HCT116 (cell line): ENCODE results near the gene SPX. TPM values are rescaled to one million over a fixed set of nuclear protein-coding genes. Genes with fewer than 3 reads are reported as not detected.

Experiments
- ATAC-seq: fragments of 200-7000 bp; cut with Tn5 transposase; 2 replicates; pipeline ENCODE4 v1.9.1; 2020; ENCODE audit warnings: mild to moderate bottlenecking, moderate library complexity
- BruUV-seq: library from RNA; stranded (reverse); fragments of 400-500 nt; replicated peaks from 2 replicates; lab custom pipeline; 2021; lab: Mats Ljungman, UMichigan
- CTCF ChIA-PET: fragments of 300-600 bp; sonication (Branson Sonifier 250); formaldehyde crosslinking; loops from one replicate; lab custom pipeline; 2021; ENCODE audit warnings: antibody characterized with exemption; lab: Charles Lee
- POLR2A ChIA-PET: fragments of 300-600, 350-600 bp; sonication (Branson Sonifier 250); formaldehyde crosslinking; loops from one replicate; lab custom pipeline; 2021; ENCODE audit warnings: antibody characterized with exemption; lab: Charles Lee
- RAD21 ChIA-PET, 2 experiments: fragments of 300-600 bp; sonication (Branson Sonifier 250); formaldehyde crosslinking; loops; one replicate each; lab custom pipeline; 2023; ENCODE audit warnings: low total read pairs in 2 of 2; ENCODE audit not compliant: uncharacterized antibody in 2 of 2, unreplicated experiment in 2 of 2, low non-redundant PET in 1 of 2; lab: Charles Lee
- DNase-seq: peaks from one replicate; pipeline ENCODE4 v3.0.0-alpha.2; 2010; ENCODE audit warnings: low read depth, low spot score
- H2AFZ ChIP-seq: fragments of 200-600 bp; shearing (Covaris generic), sonication (generic); 2 replicates; pipeline ENCODE4 v1.6.1; 2017; ENCODE audit warnings: low read depth, mixed run types, mixed read lengths, antibody characterized with exemption, low read length; ENCODE audit not compliant: poor library complexity, severe bottlenecking
- H3K27ac ChIP-seq: 2 replicates; pipeline ENCODE4 v1.5.1; 2012; ENCODE audit warnings: low read depth, low read length
- H3K27me3 ChIP-seq: fragments of 200-600 bp; sonication (generic); 2 replicates; pipeline ENCODE4 v1.6.1; 2016; ENCODE audit warnings: mixed run types, low read length, mixed read lengths; ENCODE audit not compliant: insufficient read depth
- H3K36me3 ChIP-seq, 2 experiments: fragments of 200-500 bp in 1 of 2; fragments of 200-600 bp in 1 of 2; sonication (Bioruptor generic) in 1 of 2; sonication (generic) in 1 of 2; 2 replicates each; pipeline versions ENCODE4 v1.5.1 to v1.6.1; 2014 to 2016; ENCODE audit warnings: low read length in 2 of 2, inconsistent platforms in 1 of 2, mixed read lengths in 1 of 2, mixed run types in 1 of 2; ENCODE audit not compliant: insufficient read depth in 2 of 2, control insufficient read depth in 1 of 2
- H3K4me1 ChIP-seq, 2 experiments: fragments of 200-600 bp in 1 of 2; sonication (generic) in 1 of 2; 2 replicates each; pipeline versions ENCODE4 v1.5.1 to v1.6.1; 2012 to 2017; ENCODE audit warnings: low read length in 2 of 2, inconsistent platforms in 1 of 2, mild to moderate bottlenecking in 1 of 2, mixed read lengths in 1 of 2, mixed run types in 1 of 2, moderate library complexity in 1 of 2; ENCODE audit not compliant: insufficient read depth in 2 of 2, control insufficient read depth in 1 of 2
- H3K4me2 ChIP-seq: fragments of 200-600 bp; sonication (generic); 2 replicates; pipeline ENCODE4 v1.6.1; 2017; ENCODE audit warnings: mixed run types, low read length, mixed read lengths
- H3K4me3 ChIP-seq, 2 experiments: fragments of 200-600 bp in 1 of 2; sonication (generic) in 1 of 2; replicated peaks in 1 of 2; 2 replicates each; pipeline ENCODE4 v1.5.1; 2011 to 2016; ENCODE audit warnings: low read length in 2 of 2, control low read depth in 1 of 2, low read depth in 1 of 2, mild to moderate bottlenecking in 1 of 2, mixed read lengths in 1 of 2, mixed run types in 1 of 2
- H3K79me2 ChIP-seq: fragments of 200-600 bp; sonication (generic); 2 replicates; pipeline ENCODE4 v1.6.1; 2017; ENCODE audit warnings: mild to moderate bottlenecking, mixed run types, low read length, moderate library complexity, mixed read lengths; ENCODE audit not compliant: insufficient read depth
- H3K9ac ChIP-seq: fragments of 200-600 bp; sonication (generic); 2 replicates; pipeline ENCODE4 v1.6.1; 2016; ENCODE audit warnings: low read length, mixed read lengths
- H3K9me2 ChIP-seq: fragments of 200-600 bp; sonication (generic), shearing (Covaris generic); 2 replicates; pipeline ENCODE4 v1.6.1; 2017; ENCODE audit warnings: mixed run types, mild to moderate bottlenecking, moderate library complexity; ENCODE audit not compliant: insufficient read depth
- H3K9me3 ChIP-seq, 2 experiments: fragments of 200-500 bp in 1 of 2; fragments of 200-600 bp in 1 of 2; sonication (Bioruptor generic) in 1 of 2; sonication (generic) in 1 of 2; 2 replicates each; pipeline ENCODE4 v1.6.1; 2014 to 2017; ENCODE audit warnings: low read length in 2 of 2, mixed read lengths in 2 of 2, inconsistent platforms in 1 of 2, low read depth in 1 of 2, mild to moderate bottlenecking in 1 of 2, mixed run types in 1 of 2, moderate library complexity in 1 of 2; ENCODE audit not compliant: control insufficient read depth in 1 of 2, insufficient read depth in 1 of 2
- H4K20me1 ChIP-seq: fragments of 200-600 bp; sonication (generic), shearing (Covaris generic); 2 replicates; pipeline ENCODE4 v1.6.1; 2017; ENCODE audit warnings: mixed run types, mild to moderate bottlenecking, moderate library complexity; ENCODE audit not compliant: insufficient read depth
- ATF3 ChIP-seq: IDR thresholded peaks from 2 replicates; pipeline ENCODE4 v1.6.1; 2012
- CEBPB ChIP-seq: IDR thresholded peaks from 2 replicates; pipeline ENCODE4 v1.6.1; 2012; ENCODE audit warnings: low read depth
- CTCF ChIP-seq, 3 experiments: fragments of 200-600 bp in 1 of 3; sonication (generic) in 1 of 3; IDR thresholded peaks in 2 of 3; conservative IDR thresholded peaks in 1 of 3; 2 replicates each; pipeline ENCODE4 v1.5.1; 2012 to 2017; ENCODE audit warnings: low read depth in 2 of 3, low read length in 2 of 3, antibody characterized with exemption in 1 of 3, borderline replicate concordance in 1 of 3, control low read depth in 1 of 3, mild to moderate bottlenecking in 1 of 3, mixed read lengths in 1 of 3, mixed run types in 1 of 3, moderate library complexity in 1 of 3; ENCODE audit not compliant: insufficient read depth in 1 of 3
- ELF1 ChIP-seq: IDR thresholded peaks from 2 replicates; pipeline ENCODE4 v1.6.1; 2012; ENCODE audit warnings: low read depth, borderline replicate concordance
- FOSL1 ChIP-seq: IDR thresholded peaks from 2 replicates; pipeline ENCODE4 v1.6.1; 2012; ENCODE audit warnings: low read depth
- JUND ChIP-seq: IDR thresholded peaks from 2 replicates; pipeline ENCODE4 v1.6.1; 2012
- POLR2A ChIP-seq: IDR thresholded peaks from 2 replicates; pipeline ENCODE4 v1.7.0; 2011; ENCODE audit warnings: borderline replicate concordance; ENCODE audit not compliant: insufficient read depth, insufficient read length; ENCODE audit errors: extremely low read depth
- RAD21 ChIP-seq: IDR thresholded peaks from 2 replicates; pipeline ENCODE4 v1.6.1; 2012; ENCODE audit warnings: low read depth, mild to moderate bottlenecking
- SIN3A ChIP-seq: IDR thresholded peaks from 2 replicates; pipeline ENCODE4 v1.6.1; 2012; ENCODE audit warnings: low read depth
- SP1 ChIP-seq: IDR thresholded peaks from 2 replicates; pipeline ENCODE4 v1.6.1; 2012; ENCODE audit warnings: low read depth
- YY1 ChIP-seq: IDR thresholded peaks from 2 replicates; pipeline ENCODE4 v1.6.1; 2011; ENCODE audit warnings: low read length, low read depth, moderate library complexity, mild to moderate bottlenecking; ENCODE audit not compliant: insufficient replicate concordance; ENCODE audit errors: extremely low read depth
- ZFX ChIP-seq: fragments of 450-650 bp; IDR thresholded peaks from 2 replicates; pipeline ENCODE4 v1.6.1; 2017
- ZNF274 ChIP-seq: fragments of 200-500 bp; sonication (Bioruptor generic); IDR thresholded peaks from 2 replicates; pipeline ENCODE4 v1.6.1; 2014; ENCODE audit warnings: mild to moderate bottlenecking, low read depth, low read length, inconsistent platforms
- intact Hi-C: fragments of 100-400 bp; cut with micrococcal nuclease; formaldehyde crosslinking; loops from 2 replicates; pipeline ENCODE4 v1.10.0; 2022
- total RNA-seq: library from RNA; stranded (reverse); gene quantifications from one replicate; pipeline ENCODE4 v1.2.1, GENCODE V29; 2021; ENCODE audit not compliant: unreplicated experiment

SPX gene
- total RNA-seq, 1 experiment from 2014 or later = 0.76 TPM

GRCh38 chr12:21558100-21558679 lies 32.1 kb downstream of the SPX start:
- Histone ChIP-seq H3K4me1 (no peaks in the 10 kb centered on the region), H3K9ac (no peak overlapping the region), H3K79me2 (no peaks in the 10 kb centered on the region), H3K36me3 (no peaks in the 10 kb centered on the region), H4K20me1 (no peaks in the 10 kb centered on the region), H3K9me2 (no peaks in the 10 kb centered on the region), H3K4me3 (no peak overlapping the region), H3K4me2 (no peak overlapping the region), H3K27me3 (no peaks in the 10 kb centered on the region), H3K27ac (no peak overlapping the region), H2AFZ (no peak overlapping the region), H3K9me3 (no peaks in the 10 kb centered on the region)
- no peak for TF ChIP-seq FOSL1
- no peak for TF ChIP-seq ZNF274
- no peak for TF ChIP-seq SP1
- no peak for TF ChIP-seq JUND
- no peak for TF ChIP-seq YY1
- no peak for TF ChIP-seq RAD21
- no peak for TF ChIP-seq ELF1
- no peak for TF ChIP-seq CTCF (IDR thresholded peaks at IDR 0.05 in 2 of 3, conservative IDR thresholded peaks at IDR 0.05 in 1 of 3; ENCODE audit: borderline replicate concordance in 1 of 3, insufficient read depth in 1 of 3, low read depth in 2 of 3, low read length in 2 of 3)
- TF ChIP-seq ZFX = no peak
- TF ChIP-seq POLR2A = no peak
- TF ChIP-seq CEBPB = no peak
- no peak for TF ChIP-seq ATF3
- TF ChIP-seq SIN3A = no peak
- RAD21 ChIA-PET = no interaction called here
- CTCF ChIA-PET = no interaction called here
- DNase-seq (no peak), ATAC-seq (no peak)
- BruUV-seq = no TSS peak
- POLR2A ChIA-PET = no interaction called here
- intact Hi-C loops = no loop called here
